Pons (tissue), 1 donor: ENCODE results near the gene INTS2.
"Not testable (repeated sequence)": the region's sequence is repeated elsewhere in the genome, so short reads cannot be mapped to it uniquely, and the experiment has no call there.

Source experiments
- DNase-seq: peaks from one replicate; pipeline ENCODE4 v3.0.0-alpha.2; 2016; ENCODE audit warnings: low spot score

The INTS2 gene, protein sequence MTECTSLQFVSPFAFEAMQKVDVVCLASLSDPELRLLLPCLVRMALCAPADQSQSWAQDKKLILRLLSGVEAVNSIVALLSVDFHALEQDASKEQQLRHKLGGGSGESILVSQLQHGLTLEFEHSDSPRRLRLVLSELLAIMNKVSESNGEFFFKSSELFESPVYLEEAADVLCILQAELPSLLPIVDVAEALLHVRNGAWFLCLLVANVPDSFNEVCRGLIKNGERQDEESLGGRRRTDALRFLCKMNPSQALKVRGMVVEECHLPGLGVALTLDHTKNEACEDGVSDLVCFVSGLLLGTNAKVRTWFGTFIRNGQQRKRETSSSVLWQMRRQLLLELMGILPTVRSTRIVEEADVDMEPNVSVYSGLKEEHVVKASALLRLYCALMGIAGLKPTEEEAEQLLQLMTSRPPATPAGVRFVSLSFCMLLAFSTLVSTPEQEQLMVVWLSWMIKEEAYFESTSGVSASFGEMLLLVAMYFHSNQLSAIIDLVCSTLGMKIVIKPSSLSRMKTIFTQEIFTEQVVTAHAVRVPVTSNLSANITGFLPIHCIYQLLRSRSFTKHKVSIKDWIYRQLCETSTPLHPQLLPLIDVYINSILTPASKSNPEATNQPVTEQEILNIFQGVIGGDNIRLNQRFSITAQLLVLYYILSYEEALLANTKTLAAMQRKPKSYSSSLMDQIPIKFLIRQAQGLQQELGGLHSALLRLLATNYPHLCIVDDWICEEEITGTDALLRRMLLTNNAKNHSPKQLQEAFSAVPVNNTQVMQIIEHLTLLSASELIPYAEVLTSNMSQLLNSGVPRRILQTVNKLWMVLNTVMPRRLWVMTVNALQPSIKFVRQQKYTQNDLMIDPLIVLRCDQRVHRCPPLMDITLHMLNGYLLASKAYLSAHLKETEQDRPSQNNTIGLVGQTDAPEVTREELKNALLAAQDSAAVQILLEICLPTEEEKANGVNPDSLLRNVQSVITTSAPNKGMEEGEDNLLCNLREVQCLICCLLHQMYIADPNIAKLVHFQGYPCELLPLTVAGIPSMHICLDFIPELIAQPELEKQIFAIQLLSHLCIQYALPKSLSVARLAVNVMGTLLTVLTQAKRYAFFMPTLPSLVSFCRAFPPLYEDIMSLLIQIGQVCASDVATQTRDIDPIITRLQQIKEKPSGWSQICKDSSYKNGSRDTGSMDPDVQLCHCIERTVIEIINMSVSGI

DNA sequence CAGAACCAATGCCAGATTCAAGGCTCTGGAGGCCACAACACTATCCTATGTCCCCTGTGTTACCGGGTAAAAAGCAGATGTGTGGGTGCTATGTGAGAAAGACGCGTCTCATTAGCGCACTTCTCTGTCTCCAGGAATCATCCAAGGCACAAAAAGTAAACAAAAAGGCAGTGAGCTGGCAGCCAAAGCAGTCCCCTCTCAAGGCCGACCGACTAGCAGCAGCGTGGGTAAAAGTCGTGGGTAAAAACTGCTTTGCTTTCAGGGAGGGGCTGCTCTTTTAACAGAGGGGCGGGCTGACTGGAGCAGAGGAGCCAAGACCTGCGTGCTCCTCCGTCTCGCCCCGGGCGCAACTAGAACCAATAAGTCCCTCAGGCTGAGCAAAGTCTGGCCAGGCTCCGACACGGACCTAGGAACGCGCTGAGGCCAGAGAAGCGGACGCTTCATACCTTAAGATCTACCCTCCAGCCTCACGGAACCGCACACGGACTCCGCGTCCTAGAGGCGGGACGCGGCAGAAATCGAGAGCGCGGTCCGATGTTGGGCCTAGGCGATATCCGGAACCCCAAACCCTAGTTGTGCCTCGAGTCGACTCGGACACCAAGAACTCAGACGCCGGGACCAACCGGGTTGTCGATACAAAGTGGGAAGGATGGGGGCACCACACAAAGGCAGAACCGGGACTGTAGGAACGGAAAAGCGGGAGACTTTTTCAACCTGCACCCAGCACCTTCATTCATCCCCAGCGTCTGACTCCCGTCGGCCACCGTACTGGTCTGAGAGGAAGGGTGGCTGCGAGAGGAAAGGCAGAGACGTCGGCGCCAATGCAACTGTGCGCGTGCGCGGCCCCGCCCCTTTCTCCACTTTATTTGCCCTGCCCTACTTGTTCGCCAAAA lies at the start of gene INTS2:
Gene INTS2, minus strand, starts transcription at position 775 of the 893 bp plus-strand sequence. CDS start 1,338 bp downstream, outside the sequence.
- peak; percentile 94 for DNase-seq

DNA sequence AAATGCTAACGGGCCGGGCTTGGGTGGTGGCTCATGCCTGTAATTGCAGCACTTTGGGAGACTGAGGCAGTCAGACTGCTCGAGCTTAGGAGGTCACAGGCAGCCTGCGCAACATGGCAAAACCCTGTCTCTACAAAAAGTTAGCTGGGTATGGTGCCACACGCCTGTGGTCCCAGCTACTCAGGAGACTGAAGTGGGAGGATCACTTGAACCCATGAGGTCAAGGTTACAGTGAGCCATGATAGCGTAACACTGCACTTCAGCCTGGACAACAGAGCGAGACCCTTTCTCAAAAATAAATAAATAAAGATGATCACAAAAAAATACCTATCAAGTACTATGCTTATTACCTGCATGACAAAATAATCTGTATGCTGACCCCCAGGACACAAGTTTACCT lies 46.3 kb upstream of the INTS2 start:
- DNase-seq: no peak

DNA sequence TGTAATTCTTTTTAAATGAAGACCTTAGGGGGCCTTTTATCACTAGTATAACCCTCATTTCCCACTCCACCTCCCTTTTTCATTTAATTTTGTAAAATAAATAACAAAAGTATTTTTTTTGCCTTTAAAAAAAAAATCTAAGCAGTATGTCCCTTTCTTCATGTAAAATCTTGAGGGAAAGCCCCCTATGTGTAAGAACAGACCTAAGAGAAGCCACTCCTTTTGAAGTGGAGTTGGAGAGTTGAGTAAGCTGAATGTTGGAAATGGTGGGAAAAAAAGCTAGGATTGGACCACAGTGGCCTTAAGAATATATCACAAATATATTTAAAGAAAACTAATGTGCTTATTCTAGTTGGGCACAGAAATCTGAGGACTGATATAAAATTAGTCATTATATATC lies 44.5 kb upstream of the INTS2 start:
- no peak for DNase-seq

DNA sequence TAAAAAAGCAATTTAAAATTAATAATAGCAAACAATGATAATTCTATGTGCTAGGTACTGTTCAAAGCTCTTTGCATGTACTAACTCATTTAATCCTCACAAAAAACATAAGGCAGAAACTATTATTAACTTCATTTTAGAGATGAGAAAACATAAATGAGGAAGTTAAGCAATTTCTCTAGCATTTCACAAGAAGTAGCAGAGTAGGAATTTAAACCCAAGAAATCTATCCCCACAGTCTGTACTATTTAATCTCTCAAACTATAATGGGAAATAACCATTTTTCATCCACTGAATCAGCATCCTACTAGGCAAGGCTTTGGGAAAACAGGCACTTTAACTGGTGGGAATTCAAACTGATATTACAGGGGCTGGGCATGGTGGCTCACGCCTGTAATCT lies 42.2 kb upstream of the INTS2 start:
- no peak for DNase-seq

DNA sequence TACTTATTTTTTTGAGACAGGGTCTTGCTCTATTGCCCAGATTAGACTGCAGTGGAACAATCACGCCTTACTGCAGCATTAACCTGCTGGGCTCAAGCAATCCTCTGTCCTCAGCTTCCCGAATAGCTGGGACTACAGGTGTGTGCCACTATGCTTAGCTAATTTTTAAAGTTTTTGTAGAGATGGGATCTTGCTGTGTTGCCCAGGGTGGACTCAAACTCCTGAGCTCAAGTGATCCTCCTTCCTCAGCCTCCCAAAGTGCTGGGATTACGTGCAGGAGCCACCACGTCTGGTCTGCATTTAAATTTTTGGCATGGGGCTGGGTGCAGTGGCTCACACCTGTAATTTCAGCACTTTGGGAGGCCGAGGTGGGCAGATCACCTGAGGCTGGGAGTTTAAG lies 41.0 kb upstream of the INTS2 start:
- DNase-seq: no peak

DNA sequence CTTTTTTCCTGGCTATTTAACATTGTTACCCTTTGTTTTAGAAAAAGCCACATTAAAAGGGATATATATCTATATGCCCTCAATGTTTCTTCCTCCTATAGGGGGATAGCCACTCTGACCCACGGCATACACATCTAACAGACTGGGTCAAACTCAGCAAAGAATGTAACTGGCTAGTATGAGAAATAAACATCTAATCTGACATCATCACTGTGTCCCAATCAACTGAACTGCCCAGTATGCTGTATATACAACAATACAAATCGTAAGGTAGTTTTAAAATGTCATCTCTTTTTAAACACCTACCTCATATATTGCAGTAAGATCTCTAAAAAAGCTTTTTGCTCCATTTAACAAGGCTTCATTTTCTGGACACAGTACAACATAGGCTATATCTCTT lies 39.9 kb upstream of the INTS2 start:
- DNase-seq: no peak

DNA sequence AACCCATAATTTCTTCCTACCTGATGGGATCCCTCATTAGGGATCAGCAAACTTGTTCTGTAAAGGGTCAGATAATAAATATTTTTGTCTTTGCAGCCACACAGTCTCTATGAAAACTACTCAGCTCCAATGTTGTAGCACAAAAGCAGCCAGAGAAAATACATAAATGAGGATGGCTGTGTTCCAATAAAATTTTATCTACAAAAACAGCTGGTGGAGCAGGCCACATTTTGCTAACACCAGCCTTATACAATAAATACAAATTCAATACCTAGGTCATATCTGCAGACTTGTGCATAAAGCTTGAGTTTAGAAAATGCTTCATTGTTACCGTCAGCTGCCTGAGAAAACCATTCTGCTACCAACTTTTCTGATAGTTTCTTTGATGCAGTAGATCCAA lies 38.4 kb upstream of the INTS2 start:
- no peak for DNase-seq

DNA sequence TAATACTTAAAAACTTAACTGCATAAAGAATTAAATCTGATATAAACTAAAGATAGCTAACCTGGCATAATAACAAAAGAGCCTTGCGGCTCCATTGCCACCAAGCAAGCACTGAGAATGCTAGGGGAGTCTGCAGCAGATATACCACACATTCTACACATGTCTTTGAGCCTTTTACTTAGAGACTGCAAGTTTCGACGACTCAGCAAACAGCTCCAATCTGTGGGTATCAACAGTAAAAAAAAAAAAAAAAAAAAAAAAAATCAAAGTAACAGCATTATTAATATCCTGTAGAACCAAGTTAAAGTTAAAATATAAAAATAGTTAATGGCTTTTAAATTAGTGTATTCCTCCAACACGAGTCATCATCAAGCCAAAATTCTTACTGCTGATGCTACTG lies 27.8 kb upstream of the INTS2 start:
- no peak for DNase-seq

DNA sequence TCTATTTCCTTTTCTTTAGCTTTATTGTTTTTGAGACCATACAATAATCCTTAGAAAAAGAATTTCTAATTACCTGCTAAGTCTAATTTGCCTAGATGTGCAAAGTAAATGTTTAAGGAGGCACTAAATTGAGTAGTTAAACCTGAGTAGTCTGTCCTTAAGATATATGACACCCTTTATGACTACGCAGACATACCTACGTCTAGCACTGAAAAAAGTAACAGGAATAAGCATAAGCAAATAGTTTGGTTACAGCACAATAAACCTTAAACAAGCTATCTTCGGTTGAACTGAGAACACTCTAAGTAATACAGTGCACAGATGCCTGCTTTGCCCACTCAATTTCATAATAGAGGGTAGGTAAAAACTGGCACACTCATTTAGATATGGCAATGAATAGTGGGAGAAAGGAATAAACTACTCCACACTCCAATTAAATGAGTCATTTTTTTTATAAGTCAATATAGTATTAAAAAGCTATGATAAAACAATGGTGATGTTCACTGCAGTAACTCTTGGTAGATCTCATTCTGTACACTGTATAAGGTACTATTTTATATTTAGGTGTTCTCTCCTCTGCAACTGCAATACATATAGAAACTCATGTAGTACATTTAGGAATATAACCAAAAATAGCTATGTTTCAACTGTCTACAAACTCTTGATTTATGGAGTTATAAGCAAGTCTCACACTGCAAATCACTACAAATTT lies 19.7 kb upstream of the INTS2 start:
- no peak for DNase-seq

DNA sequence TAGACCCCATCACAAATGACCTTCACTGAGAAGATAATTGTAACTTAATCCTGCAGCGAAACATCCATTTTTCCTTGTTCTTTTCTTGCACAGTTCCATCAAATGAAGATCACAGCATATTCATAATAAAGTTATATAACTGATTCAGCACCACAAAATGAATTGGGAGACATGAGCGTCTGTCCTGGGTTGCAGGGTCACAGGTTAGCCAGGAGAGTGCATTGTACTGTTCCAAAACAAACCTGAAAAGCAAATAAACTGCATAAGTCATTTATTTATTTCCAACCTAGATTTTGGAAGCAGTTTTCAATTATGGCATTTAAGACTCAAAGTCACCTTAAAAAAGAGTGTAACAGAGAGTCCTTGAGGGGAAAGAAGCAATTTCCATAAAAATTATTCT lies 18.6 kb upstream of the INTS2 start:
- DNase-seq: no peak

DNA sequence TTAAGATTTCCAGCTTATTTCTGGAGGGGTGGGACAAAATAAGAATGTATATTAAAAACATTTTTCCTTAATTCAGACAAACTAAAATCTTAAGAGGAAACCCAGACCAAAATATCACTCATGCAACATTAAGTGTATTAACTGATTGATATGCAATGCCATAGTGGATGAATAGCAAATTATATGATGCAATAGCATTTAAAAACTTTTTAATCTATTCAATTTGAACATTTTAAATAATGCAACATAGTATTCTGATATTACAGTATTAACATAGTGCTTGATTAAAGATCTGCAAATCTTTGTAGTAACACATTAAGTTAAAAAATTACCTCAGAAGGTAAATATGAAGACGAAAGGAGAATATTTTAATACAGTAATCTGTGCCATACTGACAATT lies 15.3 kb upstream of the INTS2 start:
- no peak for DNase-seq

DNA sequence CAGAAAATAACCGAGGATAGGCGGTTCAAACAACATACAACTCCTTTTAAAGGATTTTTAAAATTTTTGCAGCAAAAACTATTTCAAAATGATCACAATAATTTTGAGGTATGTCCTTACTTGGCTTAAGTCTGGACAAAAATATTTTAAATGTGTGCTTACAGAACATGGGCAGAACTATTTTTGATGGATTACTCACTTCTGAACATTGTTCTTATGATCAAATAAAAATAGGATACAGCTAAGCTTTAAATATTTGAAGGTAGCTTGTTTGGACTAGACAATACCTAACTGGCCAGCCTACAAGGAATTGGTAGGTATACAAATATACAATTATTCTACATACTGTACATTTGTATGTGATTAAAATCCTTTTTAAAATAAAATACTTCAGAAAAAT lies 14.3 kb upstream of the INTS2 start:
- DNase-seq: no peak

DNA sequence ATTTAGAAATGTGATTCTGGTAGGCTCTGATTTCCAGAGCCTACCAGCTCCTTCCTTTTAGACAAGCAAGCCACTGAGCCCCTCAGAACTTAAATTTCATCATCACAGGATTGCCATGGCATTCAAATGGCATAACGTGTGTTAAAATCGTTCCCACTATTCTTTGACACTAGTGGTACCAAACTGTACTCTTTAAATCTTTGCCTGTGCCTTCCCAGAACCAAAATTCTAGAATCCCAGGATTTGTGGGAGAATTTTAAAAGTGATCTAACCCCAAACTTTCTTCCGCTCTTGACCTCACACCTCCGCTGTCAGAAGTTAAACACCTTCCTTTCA lies 287 bp upstream of the INTS2 start:
- DNase-seq: no peak

DNA sequence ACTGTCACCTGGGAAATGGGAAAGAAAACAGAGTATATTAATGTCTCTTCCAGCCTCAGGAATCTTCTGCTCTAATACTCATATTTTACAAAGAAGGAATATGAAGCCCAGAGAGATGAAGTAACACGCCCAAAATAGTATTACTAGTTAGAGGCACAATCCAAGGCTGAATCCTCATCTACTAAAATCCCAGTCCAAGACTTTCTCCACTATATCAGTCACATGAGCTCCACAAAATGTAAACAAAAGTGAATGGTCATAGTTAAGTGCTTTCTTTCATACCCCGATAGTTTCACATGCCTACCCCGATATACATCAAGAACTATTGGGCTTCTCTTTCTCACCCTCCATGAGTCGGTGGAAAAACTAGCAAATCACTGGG lies 965 bp downstream of the INTS2 start:
- DNase-seq: peak; percentile 18

DNA sequence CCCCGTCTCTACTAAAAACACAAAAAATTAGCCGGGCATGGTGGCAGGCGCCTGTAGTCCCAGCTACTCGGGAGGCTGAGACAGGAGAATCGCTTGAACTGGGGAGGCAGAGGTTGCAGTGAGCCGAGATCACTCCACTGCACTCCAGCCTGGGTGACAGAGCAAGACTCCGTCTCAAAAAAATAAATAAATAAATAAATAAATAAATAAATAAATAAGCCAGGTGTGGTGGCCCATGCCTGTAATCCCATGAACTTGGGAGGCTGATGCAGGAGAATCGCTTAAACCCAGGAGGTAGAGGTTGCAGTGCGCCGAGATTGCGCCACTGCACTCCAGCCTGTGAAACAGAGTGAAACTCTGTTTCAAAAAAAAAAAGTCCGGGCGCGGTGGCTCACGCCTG lies 12.6 kb downstream of the INTS2 start:
- DNase-seq: not testable (repeated sequence)

DNA sequence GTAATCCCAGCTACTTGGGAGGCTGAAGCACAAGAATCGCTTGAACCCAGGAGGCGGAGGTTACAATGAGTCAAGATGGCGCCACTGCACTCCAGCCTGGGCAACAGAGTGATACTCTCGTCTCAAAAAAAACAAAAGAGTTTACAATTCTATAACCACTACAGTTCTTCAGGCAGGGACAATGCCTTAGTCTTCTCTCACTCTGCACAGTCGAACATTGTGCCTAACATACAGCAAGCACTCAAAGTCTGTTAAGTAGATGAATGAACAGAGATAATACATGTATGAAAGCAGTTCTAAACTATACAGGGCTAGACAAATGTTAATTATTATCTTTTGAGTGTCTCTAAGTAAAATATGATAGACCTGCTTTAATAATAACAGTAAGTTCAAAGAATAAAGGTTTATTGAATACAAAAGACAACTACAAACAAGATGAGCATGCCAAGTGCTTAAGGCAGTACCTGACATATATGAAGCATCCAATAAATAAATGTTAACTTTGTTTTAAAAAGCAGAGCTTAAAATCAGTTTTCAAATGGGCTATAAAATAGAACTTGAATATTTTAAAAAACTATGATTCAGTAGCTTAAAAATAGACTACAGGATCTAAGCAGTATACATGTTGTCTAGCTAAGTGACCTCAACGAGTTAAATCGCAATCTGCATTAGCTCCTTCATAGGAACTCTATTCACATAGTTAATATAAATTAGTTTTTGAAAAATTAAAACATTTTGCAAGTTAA lies 19.3 kb downstream of the INTS2 start:
- peak; percentile 32 for DNase-seq

DNA sequence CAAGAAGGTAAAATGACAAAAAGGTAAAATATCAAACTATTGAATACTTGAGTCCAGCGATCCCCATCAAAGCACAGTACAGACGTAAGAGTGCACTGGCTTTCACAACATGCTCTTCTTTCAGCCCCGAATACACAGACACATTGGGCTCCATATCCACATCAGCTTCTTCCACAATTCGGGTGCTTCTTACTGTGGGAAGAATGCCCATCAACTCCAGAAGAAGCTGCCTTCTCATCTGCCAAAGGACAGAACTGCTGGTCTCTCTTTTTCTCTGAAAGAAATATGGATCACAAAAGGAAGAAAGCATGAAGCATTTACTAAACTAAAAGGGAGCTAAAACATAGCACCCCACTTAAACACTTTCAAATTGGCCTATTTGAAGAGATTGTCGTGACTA lies 20.4 kb downstream of the INTS2 start:
- DNase-seq: no peak

DNA sequence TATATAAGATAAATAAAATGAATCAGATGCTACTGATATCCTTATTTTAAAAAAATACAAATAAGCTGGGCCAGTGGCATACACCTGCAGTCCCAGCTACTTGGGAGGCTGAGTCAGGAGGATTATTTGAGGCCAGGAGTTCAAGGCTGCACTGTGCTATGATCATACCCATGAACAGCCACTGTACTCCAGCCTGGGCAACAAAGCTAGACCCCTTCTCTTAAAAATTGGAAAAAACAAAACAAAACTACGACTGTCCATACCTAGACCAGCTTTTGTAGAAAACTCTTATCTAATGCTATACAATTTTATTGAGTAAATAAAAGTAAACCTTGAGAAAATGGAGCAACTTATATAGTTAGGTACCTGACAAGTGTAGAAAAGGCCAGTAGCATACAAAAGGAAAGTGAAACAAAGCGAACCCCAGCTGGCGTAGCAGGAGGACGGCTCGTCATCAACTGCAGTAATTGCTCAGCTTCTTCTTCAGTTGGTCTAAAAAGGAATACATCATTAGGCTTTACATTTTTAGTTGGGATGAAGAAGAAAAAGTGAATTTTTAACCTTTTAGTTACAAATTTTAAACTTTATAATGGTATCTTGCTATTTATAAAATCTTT lies 23.6 kb downstream of the INTS2 start:
- no peak for DNase-seq

DNA sequence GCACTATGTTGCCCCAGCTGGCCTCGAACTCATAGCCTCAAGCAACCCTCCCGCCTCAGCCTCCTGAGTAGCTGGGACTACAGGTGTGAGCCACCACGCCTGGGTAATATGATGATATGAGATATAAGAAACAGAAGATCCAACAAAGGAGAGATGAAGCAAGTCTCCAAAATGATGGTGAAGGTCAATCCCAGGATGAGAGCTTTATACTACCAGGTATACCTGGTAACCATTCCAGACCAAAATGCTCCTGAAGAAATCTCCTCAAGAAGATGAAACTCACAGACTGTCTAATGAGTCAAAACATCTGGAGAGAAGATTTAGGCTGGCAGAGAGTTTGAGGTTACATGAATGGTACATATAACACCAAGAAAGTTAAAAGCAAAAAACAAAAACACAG lies 24.5 kb downstream of the INTS2 start:
- DNase-seq: no peak
